Glutamatergic neuron (in vitro differentiated cells): Measurements from ENCODE around the gene GRAP2. TPM values are rescaled to one million over a fixed set of nuclear protein-coding genes. Genes with fewer than 3 reads are reported as not detected.

ENCODE experiments used
- DNase-seq: peaks from one replicate; pipeline ENCODE4 v3.0.0; 2022
- H3K27ac Mint-ChIP-seq: one replicate; pipeline ENCODE4 v1.8.0; 2020; ENCODE audit warnings: mild to moderate bottlenecking, mixed read lengths, inconsistent platforms; ENCODE audit not compliant: unreplicated experiment
- H3K27me3 Mint-ChIP-seq: one replicate; pipeline ENCODE4 v1.8.0; 2020; ENCODE audit warnings: mild to moderate bottlenecking, moderate library complexity, mixed read lengths, inconsistent platforms; ENCODE audit not compliant: unreplicated experiment
- H3K36me3 Mint-ChIP-seq: one replicate; pipeline ENCODE4 v1.8.0; 2020; ENCODE audit warnings: mild to moderate bottlenecking, mixed read lengths, inconsistent platforms; ENCODE audit not compliant: unreplicated experiment
- H3K4me1 Mint-ChIP-seq: one replicate; pipeline ENCODE4 v1.8.0; 2020; ENCODE audit warnings: mild to moderate bottlenecking, low read depth, mixed read lengths, inconsistent platforms; ENCODE audit not compliant: unreplicated experiment
- H3K4me3 Mint-ChIP-seq: one replicate; pipeline ENCODE4 v1.8.0; 2020; ENCODE audit warnings: mild to moderate bottlenecking, mixed read lengths, inconsistent platforms; ENCODE audit not compliant: unreplicated experiment
- H3K9me3 Mint-ChIP-seq: one replicate; pipeline ENCODE4 v1.8.0; 2020; ENCODE audit warnings: mild to moderate bottlenecking, moderate library complexity, mixed read lengths, inconsistent platforms; ENCODE audit not compliant: unreplicated experiment
- CTCF ChIP-seq: fragments of 200-600 bp; sonication (generic); IDR thresholded peaks from one replicate; pipeline ENCODE4 v1.5.0; 2021; ENCODE audit not compliant: partially characterized antibody, unreplicated experiment
- total RNA-seq: library from RNA; stranded (reverse); fragmentation: NEBNext Ultra II Directional; extraction: Animal tissue kit (Norgen Biotek cat#: 25700); gene quantifications from one replicate; pipeline ENCODE4 v1.2.1, GENCODE V29; 2021; ENCODE audit not compliant: unreplicated experiment

Gene GRAP2
- total RNA-seq, 1 donor from 2014 or later, result not detected

GRCh38 chr22:39997421-39997820, 96.5 kb downstream of the GRAP2 start:
- DNase-seq, result no peak
- Mint-ChIP-seq H3K36me3 (no peaks in the 10 kb centered on the region), H3K4me3 (peak overlapping the region; percentile 26), H3K27me3 (peaks cover 13% of the 10 kb centered on the region), H3K27ac (peak overlapping the region; percentile 99), H3K4me1 (peaks cover 49% of the 10 kb centered on the region), H3K9me3 (peaks cover 5% of the 10 kb centered on the region)
- TF ChIP-seq CTCF, result no peak

GRCh38 chr22:39997939-39998726, 97.2 kb downstream of the GRAP2 start:
- Mint-ChIP-seq H3K27ac (peak overlapping the region; percentile 99), H3K4me3 (peak overlapping the region; percentile 57), H3K36me3 (no peaks in the 10 kb centered on the region), H3K27me3 (peaks cover 14% of the 10 kb centered on the region), H3K9me3 (peaks cover 5% of the 10 kb centered on the region), H3K4me1 (peaks cover 52% of the 10 kb centered on the region)
- no peak for TF ChIP-seq CTCF
- peak; percentile 65 for DNase-seq

GRCh38 chr22:39999144-39999757, 98.4 kb downstream of the GRAP2 start:
- DNase-seq, result no peak
- Mint-ChIP-seq H3K9me3 (peaks cover 5% of the 10 kb centered on the region), H3K27me3 (peaks cover 14% of the 10 kb centered on the region), H3K36me3 (no peaks in the 10 kb centered on the region), H3K27ac (peak overlapping the region; percentile 99), H3K4me1 (peaks cover 55% of the 10 kb centered on the region), H3K4me3 (peak overlapping the region; percentile 64)
- no peak for TF ChIP-seq CTCF

- peaks cover 14% of the 10 kb centered on the region for H3K27me3 Mint-ChIP-seq
- TF ChIP-seq CTCF, result no peak
- peak overlapping the region; percentile 25 for H3K4me3 Mint-ChIP-seq
- H3K36me3 Mint-ChIP-seq, result no peaks in the 10 kb centered on the region
- peaks cover 5% of the 10 kb centered on the region for H3K9me3 Mint-ChIP-seq
- peaks cover 59% of the 10 kb centered on the region for H3K4me1 Mint-ChIP-seq
- no peak for DNase-seq
- peak overlapping the region; percentile 72 for H3K27ac Mint-ChIP-seq
Observed at GRCh38 chr22:40000171-40000570, 99.3 kb downstream of the GRAP2 start.

GRCh38 chr22:40001106-40001505, 100.2 kb downstream of the GRAP2 start:
- no peak for TF ChIP-seq CTCF
- Mint-ChIP-seq H3K9me3 (peaks cover 4% of the 10 kb centered on the region), H3K27ac (no peak overlapping the region), H3K4me3 (peak overlapping the region; percentile 6), H3K4me1 (peaks cover 64% of the 10 kb centered on the region), H3K27me3 (peaks cover 11% of the 10 kb centered on the region), H3K36me3 (no peaks in the 10 kb centered on the region)
- DNase-seq, result no peak
